WTC11 (cell line): ENCODE measurements around the gene PHKA2. TPM values are rescaled to one million over a fixed set of nuclear protein-coding genes. Genes with fewer than 3 reads are reported as not detected.

Experiments used
- ATAC-seq: fragments of 200-7000 bp; cut with Tn5 transposase; 2 replicates; pipeline ENCODE4 v1.10.0; 2021; ENCODE audit warnings: mild to moderate bottlenecking, moderate library complexity
- CTCF ChIA-PET: fragments of 300-600 bp; sonication (Branson Sonifier 250); formaldehyde crosslinking; loops from one replicate; lab custom pipeline; 2021; ENCODE audit warnings: antibody characterized with exemption; lab: Charles Lee
- POLR2A ChIA-PET: fragments of 350-600 bp; sonication (Branson Sonifier 250); formaldehyde crosslinking; loops from one replicate; lab custom pipeline; 2021; ENCODE audit warnings: antibody characterized with exemption; lab: Charles Lee
- DNase-seq: peaks from one replicate; pipeline ENCODE4 v3.0.0; 2021; ENCODE audit warnings: low spot score
- H3K27ac Mint-ChIP-seq: 2 replicates; pipeline ENCODE4 v1.8.0; 2021; ENCODE audit warnings: mixed read lengths
- H3K27me3 Mint-ChIP-seq: 2 replicates; pipeline ENCODE4 v1.8.0; 2021; ENCODE audit warnings: low read depth, mild to moderate bottlenecking, moderate library complexity, mixed read lengths
- H3K36me3 Mint-ChIP-seq: 2 replicates; pipeline ENCODE4 v1.8.0; 2021; ENCODE audit warnings: mixed read lengths
- H3K4me1 Mint-ChIP-seq: 2 replicates; pipeline ENCODE4 v1.8.0; 2022; ENCODE audit warnings: mixed read lengths
- H3K4me3 Mint-ChIP-seq: 2 replicates; pipeline ENCODE4 v1.8.0; 2021; ENCODE audit warnings: mild to moderate bottlenecking, moderate library complexity, mixed read lengths
- H3K9me3 Mint-ChIP-seq: 2 replicates; pipeline ENCODE4 v1.8.0; 2021; ENCODE audit warnings: mixed read lengths
- ATF2 ChIP-seq: sonication (generic); formaldehyde crosslinking; IDR thresholded peaks from 2 replicates; pipeline ENCODE4 v1.8.1; 2022; ENCODE audit warnings: low read depth, missing genetic modification reagents, borderline replicate concordance
- ATF6 ChIP-seq: sonication (generic); formaldehyde crosslinking; IDR thresholded peaks from 2 replicates; pipeline ENCODE4 v1.8.1; 2023; ENCODE audit warnings: mild to moderate bottlenecking, missing genetic modification reagents
- CREM ChIP-seq: sonication (generic); formaldehyde crosslinking; IDR thresholded peaks from 2 replicates; pipeline ENCODE4 v1.8.1; 2022; ENCODE audit warnings: mild to moderate bottlenecking, missing genetic modification reagents, moderate library complexity
- EMX1 ChIP-seq: fragments of 250-450 bp; sonication (Bioruptor Pico); IDR thresholded peaks from 2 replicates; pipeline ENCODE4 v1.8.0; 2021; ENCODE audit warnings: mild to moderate bottlenecking
- ETV6 ChIP-seq: sonication (generic); formaldehyde crosslinking; IDR thresholded peaks from 2 replicates; pipeline ENCODE4 v1.8.1; 2022; ENCODE audit warnings: mild to moderate bottlenecking, missing genetic modification reagents
- FOXJ3 ChIP-seq: sonication (generic); formaldehyde crosslinking; IDR thresholded peaks from 2 replicates; pipeline ENCODE4 v1.9.0; 2021; ENCODE audit warnings: missing genetic modification reagents, mild to moderate bottlenecking, borderline replicate concordance
- FOXK1 ChIP-seq: sonication (generic); formaldehyde crosslinking; IDR thresholded peaks from 2 replicates; pipeline ENCODE4 v1.8.0; 2022; ENCODE audit warnings: mild to moderate bottlenecking, moderate library complexity, missing genetic modification reagents
- GTF2I ChIP-seq: fragments of 250-450 bp; sonication (Bioruptor Pico); conservative IDR thresholded peaks from 2 replicates; pipeline ENCODE4 v1.4.0; 2021; ENCODE audit warnings: mild to moderate bottlenecking
- HMGA2 ChIP-seq: fragments of 250-450 bp; sonication (Bioruptor Pico); IDR thresholded peaks from 2 replicates; pipeline ENCODE4 v1.4.0; 2021; ENCODE audit warnings: mild to moderate bottlenecking, moderate library complexity
- IRF2 ChIP-seq: sonication (generic); formaldehyde crosslinking; IDR thresholded peaks from 2 replicates; pipeline ENCODE4 v1.8.0; 2022; ENCODE audit warnings: low read depth, missing genetic modification reagents, borderline replicate concordance
- KAT7 ChIP-seq: sonication (generic); formaldehyde crosslinking; IDR thresholded peaks from 2 replicates; pipeline ENCODE4 v1.8.1; 2023; ENCODE audit warnings: missing genetic modification reagents, mild to moderate bottlenecking, borderline replicate concordance
- MLX ChIP-seq: sonication (generic); formaldehyde crosslinking; IDR thresholded peaks from 2 replicates; pipeline ENCODE4 v1.8.1; 2023; ENCODE audit warnings: mild to moderate bottlenecking, missing genetic modification reagents, moderate library complexity
- NFE2L1 ChIP-seq: sonication (generic); formaldehyde crosslinking; IDR thresholded peaks from 2 replicates; pipeline ENCODE4 v1.8.1; 2023; ENCODE audit warnings: missing genetic modification reagents
- NR3C1 ChIP-seq: sonication (generic); formaldehyde crosslinking; conservative IDR thresholded peaks from 2 replicates; pipeline ENCODE4 v1.8.1; 2023; ENCODE audit warnings: low read depth, mild to moderate bottlenecking, missing genetic modification reagents
- RORB ChIP-seq: fragments of 250-450 bp; sonication (Bioruptor Pico); IDR thresholded peaks from 2 replicates; pipeline ENCODE4 v1.9.0; 2021; ENCODE audit warnings: mild to moderate bottlenecking
- USF2 ChIP-seq: sonication (generic); formaldehyde crosslinking; IDR thresholded peaks from 2 replicates; pipeline ENCODE4 v1.8.1; 2023; ENCODE audit warnings: mild to moderate bottlenecking, missing genetic modification reagents, moderate library complexity
- ZNF121 ChIP-seq: sonication (generic); formaldehyde crosslinking; IDR thresholded peaks from 2 replicates; pipeline ENCODE4 v1.8.0; 2023; ENCODE audit warnings: missing genetic modification reagents
- ZNF263 ChIP-seq: sonication (generic); formaldehyde crosslinking; IDR thresholded peaks from 2 replicates; pipeline ENCODE4 v1.8.1; 2022; ENCODE audit warnings: low read depth, mild to moderate bottlenecking, moderate library complexity, missing genetic modification reagents
- ZNF396 ChIP-seq: fragments of 250-450 bp; sonication (Bioruptor Pico); IDR thresholded peaks from 2 replicates; pipeline ENCODE4 v1.8.0; 2021; ENCODE audit warnings: mild to moderate bottlenecking, moderate library complexity, borderline replicate concordance
- ZNF512 ChIP-seq: sonication (generic); formaldehyde crosslinking; IDR thresholded peaks from 2 replicates; pipeline ENCODE4 v1.8.1; 2022; ENCODE audit warnings: missing genetic modification reagents, borderline replicate concordance
- ZNF671 ChIP-seq: fragments of 250-450 bp; sonication (Bioruptor Pico); IDR thresholded peaks from 2 replicates; pipeline ENCODE4 v1.8.0; 2021; ENCODE audit warnings: mild to moderate bottlenecking
- total RNA-seq: library from RNA; stranded (reverse); gene quantifications from 3 replicates; pipeline ENCODE4 v1.2.3, GENCODE V29; 2021

Gene PHKA2
- total RNA-seq, 1 experiment from 2014 or later, result 23.8 TPM

GRCh38 chrX:18877469-18877868 is 106.4 kb downstream of the PHKA2 start:
- DNase-seq (no peak), ATAC-seq (no peak)
- Mint-ChIP-seq H3K9me3 (peaks cover 3% of the 10 kb centered on the region; the same call in 1 of the 2 replicates), H3K4me1 (no peaks in the 10 kb centered on the region; the same call in 1 of the 2 replicates), H3K27ac (no peak overlapping the region), H3K4me3 (no peak overlapping the region), H3K36me3 (no peaks in the 10 kb centered on the region), H3K27me3 (no peaks in the 10 kb centered on the region; the same call in 1 of the 2 replicates)
- ChIA-PET POLR2A (no interaction called here), CTCF (interaction anchor here (0.6 kb wide), 1 partner anchor 228 kb away, joined by 3 read pairs; no protein-coding TSS in a partner anchor)
- TF ChIP-seq NFE2L1, result no peak
- TF ChIP-seq EMX1, result no peak
- no peak for TF ChIP-seq FOXJ3 (CRISPR knock-in tag)
- no peak for TF ChIP-seq ZNF671 (CRISPR knock-in tag)
- TF ChIP-seq HMGA2, result no peak
- TF ChIP-seq GTF2I (CRISPR knock-in tag), result no peak
- TF ChIP-seq CREM, result no peak
- TF ChIP-seq MLX, result no peak
- no peak for TF ChIP-seq ATF2 (CRISPR knock-in tag)
- no peak for TF ChIP-seq ZNF121 (CRISPR knock-in tag)
- no peak for TF ChIP-seq ZNF396 (CRISPR knock-in tag)
- TF ChIP-seq ATF6 (CRISPR knock-in tag), result no peak
- no peak for TF ChIP-seq ZNF512
- no peak for TF ChIP-seq NR3C1 (CRISPR knock-in tag)
- TF ChIP-seq IRF2 (CRISPR knock-in tag), result no peak
- TF ChIP-seq ETV6 (CRISPR knock-in tag), result no peak
- TF ChIP-seq RORB (CRISPR knock-in tag), result no peak
- TF ChIP-seq KAT7 (CRISPR knock-in tag), result no peak

GRCh38 chrX:18875256-18875878 is 108.5 kb downstream of the PHKA2 start:
- Mint-ChIP-seq H3K27ac (no peak overlapping the region), H3K4me1 (no peaks in the 10 kb centered on the region; the same call in 1 of the 2 replicates), H3K9me3 (no peaks in the 10 kb centered on the region), H3K36me3 (no peaks in the 10 kb centered on the region), H3K4me3 (no peak overlapping the region), H3K27me3 (no peaks in the 10 kb centered on the region; the same call in 1 of the 2 replicates)
- CTCF ChIA-PET, result interaction anchor here (0.8 kb wide), 1 partner anchor 12 kb away, joined by 3 read pairs; no protein-coding TSS in a partner anchor
- TF ChIP-seq FOXK1 (CRISPR knock-in tag) (no peak), ZNF263 (CRISPR knock-in tag) (no peak), USF2 (CRISPR knock-in tag) (0 out of 2 replicates have a peak, but pooled peaks have one; percentile 9)
- POLR2A ChIA-PET, result interaction anchor here (0.7 kb wide), 1 partner anchor 992 kb away, joined by 3 read pairs; no protein-coding TSS in a partner anchor
- ATAC-seq (no peak), DNase-seq (no peak)
